HG03565 (cell line): ENCODE results near the gene SOX13.

ENCODE experiments used
- ATAC-seq: cut with Tn5 transposase; IDR thresholded peaks from one replicate; pipeline ENCODE4 v1.9.1; 2021; ENCODE audit warnings: mild to moderate bottlenecking, moderate library complexity; ENCODE audit not compliant: unreplicated experiment

SOX13 gene

DNA sequence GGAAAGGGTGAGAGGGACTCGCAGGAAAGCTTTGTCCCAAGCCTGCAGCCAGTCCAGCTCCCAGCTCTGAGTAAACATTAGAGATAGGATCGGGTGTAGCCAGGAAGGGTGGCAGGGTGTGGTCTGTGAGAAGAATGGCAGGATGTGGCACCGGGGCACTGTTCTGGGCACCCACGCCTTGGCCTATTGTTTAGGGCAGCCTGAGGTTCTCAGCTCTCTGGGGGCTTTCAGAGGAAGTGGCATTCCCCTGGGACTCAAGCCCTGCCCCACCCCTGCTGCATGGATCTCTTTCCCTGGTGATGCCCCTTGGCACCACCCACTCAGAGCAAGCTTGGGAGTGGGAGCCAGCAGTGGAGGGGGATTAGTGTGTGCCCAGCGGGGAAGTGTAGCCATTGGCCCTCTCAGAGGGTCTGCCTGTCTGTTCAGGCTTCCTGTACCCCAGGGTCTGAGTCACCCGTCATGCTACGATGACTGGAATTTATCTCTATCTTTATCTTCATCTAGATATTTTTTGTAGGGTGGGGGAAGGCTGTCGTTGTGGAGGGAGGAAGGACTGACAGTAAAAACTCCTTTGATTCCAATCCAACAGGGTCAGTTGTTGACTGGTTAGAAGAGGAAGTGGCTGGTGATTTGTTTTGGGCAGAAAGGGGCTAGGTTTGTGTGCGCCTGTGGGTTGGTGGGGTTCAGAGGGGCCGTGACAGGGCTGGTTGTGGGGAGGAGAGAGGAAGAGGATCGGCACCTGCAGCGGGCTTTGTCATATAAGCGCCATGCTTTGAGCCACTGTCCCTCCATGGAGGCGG is 31.6 kb downstream of the SOX13 start:
- ATAC-seq, result no peak

- ATAC-seq, result no peak
Measured at GRCh38 chr1:204105131-204105515, 32.2 kb downstream of the SOX13 start.

DNA sequence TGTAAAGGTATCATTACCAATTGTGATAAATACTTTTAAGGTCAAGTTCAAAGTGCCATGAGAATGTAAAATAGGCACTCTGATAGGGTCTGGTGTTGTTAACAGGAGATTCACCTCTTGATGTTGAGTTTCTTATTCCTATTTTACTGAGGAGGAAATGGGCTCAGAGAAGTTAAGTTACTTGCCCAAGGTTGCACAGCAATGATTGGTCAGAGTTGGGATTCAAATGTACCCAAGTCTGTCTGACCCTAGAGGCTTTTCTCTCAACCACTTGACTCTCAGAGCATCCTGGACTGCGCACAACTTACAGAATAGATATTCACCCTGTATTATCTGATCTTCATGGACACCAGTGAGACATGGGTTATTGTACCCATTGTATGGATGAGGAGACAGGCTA is 33.9 kb downstream of the SOX13 start:
- ATAC-seq, result no peak

DNA sequence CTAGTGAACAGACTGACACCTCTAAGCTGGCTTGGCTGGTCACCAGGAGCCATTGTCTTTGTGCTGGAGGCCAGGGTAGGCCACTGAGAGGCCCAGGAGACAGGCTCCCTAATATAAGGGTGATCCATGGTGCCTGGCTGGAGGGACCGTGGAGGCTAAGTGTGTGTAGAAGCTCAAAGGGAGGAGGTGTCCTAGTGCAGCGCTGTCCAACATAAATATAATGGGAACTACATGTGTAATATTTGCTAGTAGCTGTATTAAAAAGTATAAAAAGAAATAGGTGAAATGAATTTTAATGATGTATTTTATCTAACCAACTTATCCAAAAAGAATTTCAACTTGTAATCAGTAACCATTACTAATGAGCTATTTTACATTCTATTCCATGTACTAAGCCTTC is 35.0 kb downstream of the SOX13 start:
- no peak for ATAC-seq

GRCh38 chr1:204108312-204109141 is 35.6 kb downstream of the SOX13 start:
- no peak for ATAC-seq

DNA sequence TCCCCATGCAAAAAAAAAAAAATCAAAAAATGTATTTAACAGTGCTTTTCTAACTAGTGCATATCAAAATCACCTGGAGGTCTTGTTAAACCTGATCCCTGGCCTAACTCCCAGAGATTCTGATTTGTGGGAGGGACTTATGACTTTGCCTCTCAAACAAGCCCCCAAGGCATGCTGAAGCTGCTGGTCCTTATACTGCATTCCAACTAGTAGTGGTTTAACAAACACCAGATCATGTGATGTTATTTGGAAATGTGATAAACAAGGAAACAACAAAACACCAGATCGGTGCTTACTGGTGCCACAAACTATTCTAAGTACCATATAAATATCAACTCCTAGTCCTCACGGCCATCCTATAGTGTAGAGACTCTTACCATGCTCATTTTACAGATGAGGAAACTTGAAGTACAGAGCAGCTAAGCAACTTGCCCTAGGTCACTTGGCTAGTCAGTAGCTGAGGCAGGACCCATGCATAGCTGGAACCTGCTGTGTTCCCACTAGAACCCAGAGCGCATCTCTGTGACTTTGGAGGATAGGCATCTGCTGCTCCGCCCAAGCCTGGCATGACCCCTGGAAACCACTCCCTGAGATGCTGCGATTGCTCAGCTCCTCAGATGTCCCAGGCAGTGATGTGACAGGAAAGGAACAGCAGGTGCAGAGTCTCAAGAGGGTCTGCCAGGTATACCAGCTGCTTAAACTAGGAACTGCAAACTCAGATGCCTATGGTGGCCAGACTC is 38.1 kb downstream of the SOX13 start:
- no peak for ATAC-seq

DNA sequence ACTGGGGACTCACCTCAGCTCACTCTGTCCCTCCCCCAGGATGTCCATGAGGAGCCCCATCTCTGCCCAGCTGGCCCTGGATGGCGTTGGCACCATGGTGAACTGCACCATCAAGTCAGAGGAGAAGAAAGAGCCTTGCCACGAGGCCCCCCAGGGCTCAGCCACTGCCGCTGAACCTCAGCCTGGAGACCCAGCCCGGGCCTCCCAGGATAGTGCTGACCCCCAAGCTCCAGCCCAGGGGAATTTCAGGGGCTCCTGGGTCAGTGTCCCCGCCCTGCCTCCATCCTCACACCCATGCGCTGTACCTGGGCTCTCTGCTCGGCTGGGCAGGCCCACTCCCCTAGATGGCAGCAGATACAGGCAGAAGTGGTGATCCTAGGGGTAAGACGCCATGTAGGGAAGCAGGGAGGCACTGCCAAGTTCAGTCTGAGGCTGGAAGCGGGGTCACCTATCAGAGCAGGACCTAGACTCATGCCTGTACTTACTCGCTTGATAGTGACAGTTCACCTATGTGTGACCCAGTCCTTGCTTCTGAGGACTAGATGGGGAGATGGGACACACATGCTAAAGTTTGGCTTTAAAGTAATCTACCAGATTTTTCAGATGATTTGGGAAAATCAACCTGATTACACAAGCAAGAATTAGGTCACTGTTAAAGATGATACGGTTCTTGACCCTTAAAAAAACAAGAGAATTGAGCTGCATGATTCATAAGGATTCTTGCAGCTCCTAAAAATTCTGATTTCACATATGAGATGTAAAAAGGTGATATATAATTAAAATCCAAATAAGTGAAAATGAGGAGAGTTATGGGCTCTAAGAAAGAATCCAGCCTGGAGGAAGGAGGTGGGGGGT is 40.2 kb downstream of the SOX13 start:
- ATAC-seq, result no peak

DNA sequence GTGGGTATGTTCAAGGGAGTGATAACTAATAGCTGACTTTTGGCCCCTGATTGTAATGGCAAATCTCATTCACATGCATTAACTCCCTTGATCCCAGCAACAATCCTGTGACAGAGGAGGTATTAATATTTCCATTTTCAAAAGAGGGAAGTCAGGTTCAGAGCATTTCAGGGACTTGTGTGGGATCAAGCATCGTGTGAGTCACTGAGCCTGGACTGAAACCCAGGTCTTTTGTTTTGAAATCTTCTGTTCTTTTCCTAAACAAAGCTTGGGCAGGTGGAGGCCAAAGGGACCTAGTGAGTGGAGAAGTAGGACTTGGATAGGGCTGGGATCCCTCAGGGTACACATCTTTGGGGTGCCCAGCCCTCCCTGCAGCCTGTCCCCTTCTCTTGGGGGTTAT is 41.0 kb downstream of the SOX13 start:
- no peak for ATAC-seq

DNA sequence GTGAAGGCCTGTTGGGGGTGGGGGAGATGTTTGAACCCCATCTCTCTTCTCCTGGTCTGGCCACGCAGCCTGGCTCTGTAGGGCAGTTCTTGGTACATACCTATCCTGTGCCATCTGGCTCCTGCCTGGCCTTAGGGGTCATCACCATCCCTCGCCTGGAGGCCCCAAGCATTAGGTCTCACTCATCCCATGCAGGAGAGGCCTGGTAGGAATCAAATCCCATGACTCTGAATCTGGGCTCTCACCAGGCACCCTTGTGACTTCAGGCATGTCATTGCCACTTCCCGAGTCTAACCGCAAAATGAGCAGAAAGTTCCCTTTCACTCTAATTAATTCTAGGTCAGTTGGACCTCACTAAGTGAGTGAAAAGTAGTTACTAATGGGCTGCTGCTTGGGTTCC is 41.7 kb downstream of the SOX13 start:
- ATAC-seq, result no peak

DNA sequence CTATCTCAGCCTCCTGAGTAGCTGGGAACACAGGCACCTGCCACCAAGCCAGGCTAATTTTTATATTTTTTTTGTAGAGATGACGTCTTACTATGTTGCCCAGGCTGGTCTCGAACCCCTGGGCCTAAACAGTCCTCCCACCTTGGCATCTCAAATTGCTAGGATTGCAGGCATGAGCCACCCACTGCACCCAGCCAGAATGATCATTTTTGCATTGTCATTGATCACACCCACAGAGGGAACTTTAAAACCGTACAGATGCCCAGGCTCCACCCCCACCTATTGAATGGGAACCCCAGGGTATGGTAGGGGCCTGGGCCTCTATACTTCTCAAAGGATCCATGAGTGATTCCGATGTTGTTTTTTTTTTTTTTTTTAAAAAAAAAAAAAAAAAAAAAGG is 42.2 kb downstream of the SOX13 start:
- no peak for ATAC-seq

GRCh38 chr1:204116539-204116938 is 43.6 kb downstream of the SOX13 start:
- ATAC-seq, result no peak

DNA sequence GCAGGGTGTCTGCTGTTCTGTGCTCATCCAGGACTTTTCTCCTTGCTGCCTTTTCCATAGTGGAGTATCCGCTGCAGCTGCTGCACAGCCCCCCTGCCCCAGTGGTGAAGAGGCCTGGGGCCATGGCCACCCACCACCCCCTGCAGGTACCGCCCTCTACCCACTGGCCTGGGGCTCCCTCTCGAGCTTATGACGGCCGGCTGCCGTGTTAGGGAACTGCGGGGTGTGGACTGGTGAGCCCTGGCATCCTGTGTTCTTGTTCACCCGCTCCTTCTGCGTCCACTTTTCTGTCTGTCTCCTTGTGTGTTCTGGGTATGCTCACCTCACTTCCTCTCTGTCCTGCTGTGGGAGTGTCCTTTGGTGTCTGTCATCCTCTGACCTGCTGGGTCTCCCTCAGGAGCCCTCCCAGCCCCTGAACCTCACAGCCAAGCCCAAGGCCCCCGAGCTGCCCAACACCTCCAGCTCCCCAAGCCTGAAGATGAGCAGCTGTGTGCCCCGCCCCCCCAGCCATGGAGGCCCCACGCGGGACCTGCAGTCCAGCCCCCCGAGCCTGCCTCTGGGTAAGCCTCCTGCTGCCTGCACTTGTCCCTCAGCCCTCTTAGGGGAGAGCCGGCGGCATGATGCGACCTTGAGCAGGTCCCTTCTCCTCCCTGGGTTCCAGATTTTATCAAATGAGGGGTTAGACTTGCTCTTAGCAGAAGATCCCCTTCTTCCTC is 49.1 kb downstream of the SOX13 start:
- ATAC-seq, result no peak

DNA sequence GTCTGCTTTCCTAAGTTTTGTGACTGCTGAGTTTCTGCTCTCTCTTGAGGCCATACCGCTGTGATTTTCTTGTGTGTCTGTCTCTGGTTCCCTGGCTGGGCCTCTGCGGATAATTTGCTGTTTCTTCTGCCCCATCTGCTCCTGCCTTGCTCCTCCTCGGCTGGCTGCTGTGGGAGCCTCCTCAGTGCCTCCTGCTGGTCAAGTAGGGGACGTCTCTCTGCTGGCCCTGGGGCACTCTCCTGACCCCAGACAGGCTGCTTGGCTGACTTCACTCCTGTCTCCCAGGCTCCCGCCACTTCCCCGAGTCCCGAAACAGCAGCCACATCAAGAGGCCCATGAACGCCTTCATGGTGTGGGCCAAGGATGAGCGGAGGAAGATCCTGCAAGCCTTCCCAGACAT is 50.5 kb downstream of the SOX13 start:
- ATAC-seq, result no peak

DNA sequence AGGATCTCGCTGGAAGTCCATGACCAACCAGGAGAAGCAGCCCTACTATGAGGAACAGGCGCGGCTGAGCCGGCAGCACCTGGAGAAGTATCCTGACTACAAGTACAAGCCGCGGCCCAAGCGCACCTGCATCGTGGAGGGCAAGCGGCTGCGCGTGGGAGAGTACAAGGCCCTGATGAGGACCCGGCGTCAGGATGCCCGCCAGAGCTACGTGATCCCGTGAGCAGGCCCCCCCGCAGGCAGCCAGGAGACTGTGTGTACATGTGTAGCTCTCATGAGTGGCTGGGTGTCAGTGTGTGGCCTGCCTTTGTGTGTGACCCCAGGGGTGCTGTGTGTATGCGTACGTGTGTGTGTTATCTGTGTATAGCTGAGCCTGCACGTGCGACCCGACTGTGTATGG is 51.7 kb downstream of the SOX13 start:
- no peak for ATAC-seq

DNA sequence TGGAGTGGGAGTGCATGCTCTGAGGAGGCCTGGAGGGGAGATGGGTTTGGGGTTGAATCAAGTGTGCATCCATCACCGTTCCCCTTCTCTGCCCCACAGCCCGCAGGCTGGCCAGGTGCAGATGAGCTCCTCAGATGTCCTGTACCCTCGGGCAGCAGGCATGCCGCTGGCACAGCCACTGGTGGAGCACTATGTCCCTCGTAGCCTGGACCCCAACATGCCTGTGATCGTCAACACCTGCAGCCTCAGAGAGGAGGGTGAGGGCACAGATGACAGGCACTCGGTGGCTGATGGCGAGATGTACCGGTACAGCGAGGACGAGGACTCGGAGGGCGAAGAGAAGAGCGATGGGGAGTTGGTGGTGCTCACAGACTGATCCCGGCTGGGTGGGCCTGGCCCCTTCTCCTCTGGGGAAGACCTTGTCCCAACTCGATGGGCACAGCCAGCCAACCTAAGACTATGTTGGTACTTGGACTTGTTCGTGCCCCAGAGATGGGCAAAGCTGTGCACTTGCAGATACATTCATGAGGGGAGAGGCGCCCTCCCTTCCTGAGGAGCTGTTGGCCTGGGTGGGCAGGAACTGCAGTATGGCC is 52.9 kb downstream of the SOX13 start:
- no peak for ATAC-seq

GRCh38 chr1:204126386-204126785 is 53.5 kb downstream of the SOX13 start:
- no peak for ATAC-seq

DNA sequence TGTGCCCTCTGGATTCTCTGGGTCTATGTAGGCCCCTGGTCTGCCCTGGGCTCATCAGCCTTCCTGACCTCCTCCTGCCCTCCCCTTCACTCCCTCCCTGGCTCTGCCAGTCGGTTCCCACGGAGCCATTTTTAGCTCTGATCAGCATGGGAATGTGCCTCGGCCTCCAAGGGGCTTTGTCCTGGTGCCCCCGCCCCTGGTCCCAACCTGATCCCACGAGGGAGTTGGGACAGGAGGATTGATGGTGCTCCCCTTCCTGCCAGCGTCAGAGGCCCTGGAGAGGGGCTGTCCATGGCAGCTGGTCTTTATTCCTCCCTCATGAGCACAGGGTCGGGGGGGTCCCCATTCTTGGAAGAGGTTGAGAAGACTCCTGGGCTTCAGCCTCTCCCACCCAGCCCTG is 54.0 kb downstream of the SOX13 start:
- ATAC-seq, result no peak

DNA sequence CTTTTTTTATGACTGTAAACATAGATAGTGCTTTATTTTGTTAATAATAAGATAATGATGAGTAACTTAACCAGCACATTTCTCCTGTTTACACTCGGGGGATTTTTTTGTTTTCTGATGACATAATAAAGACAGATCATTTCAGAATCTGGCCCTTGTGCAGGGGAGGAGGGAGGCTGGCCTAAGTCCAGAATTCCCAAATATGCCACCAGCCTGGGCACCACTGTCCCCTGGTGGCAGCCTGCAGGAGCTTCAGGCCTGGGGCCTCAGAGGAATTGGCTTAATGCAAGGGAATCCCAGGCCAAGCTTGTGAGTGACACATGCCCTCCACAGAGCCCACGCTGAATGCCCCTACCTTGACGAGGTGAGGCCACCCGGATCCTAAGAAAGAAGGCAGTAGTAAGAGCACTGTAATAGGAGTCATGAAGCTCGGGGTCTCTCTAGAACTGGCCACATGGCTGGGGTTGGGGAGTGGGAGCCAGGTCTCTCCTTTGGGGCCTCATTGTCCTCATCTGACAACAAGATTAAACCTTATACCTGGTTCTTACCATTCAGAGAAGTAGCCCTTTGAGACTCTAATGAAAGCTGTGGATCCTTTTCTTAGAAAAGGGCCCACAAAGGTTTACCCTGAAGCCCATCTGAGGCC is 54.8 kb downstream of the SOX13 start:
- ATAC-seq, result no peak

- no peak for ATAC-seq
Measured at GRCh38 chr1:204128464-204128963, 55.6 kb downstream of the SOX13 start.
